ENCODE measurements around the gene PLXNA2.

DNA sequence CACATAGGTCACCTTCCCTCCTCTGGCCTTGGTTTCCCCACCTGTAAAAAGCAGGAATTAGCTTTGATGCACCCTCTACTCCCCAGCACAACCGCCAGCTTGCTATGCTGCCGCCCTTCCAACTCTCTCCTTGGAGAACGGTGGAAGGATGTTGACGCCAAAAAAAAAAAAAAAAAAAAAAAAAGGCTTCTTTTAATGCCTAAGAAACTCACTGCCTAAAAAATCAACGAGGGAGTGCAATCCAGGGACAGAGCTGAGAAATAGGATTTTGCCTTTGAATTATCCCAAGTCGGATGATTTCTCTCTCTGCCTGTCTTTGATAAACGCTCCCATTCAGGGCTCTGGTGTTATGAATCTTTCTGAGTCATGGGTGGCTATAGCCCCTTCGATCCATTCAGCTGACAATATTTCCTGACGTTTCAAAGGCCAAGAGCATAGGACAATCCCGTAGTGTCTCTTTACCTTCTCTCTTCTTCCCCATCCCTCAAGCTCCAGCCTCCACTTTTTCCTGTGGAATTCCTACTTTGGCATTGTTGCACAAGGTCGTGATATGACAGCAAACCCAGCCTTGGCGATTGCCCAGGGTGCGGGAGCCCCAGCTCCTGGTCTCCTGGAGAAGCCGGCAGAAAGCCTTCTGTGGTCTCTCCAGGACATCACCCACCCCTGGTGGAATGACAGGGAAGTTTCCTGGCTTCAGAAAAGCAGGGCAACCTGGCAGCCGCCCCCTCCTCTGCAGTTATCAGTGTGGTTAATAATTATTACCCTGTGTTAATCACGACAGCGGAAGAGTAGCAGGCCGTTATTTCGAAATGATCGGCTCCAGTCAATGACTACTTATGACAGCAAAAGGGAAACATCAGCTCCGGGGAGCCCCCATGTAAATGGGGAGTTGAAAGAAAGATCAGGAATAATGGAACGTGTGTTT lies 8.0 kb upstream of the PLXNA2 start:
- TF ChIP-seq, protein P1, sequence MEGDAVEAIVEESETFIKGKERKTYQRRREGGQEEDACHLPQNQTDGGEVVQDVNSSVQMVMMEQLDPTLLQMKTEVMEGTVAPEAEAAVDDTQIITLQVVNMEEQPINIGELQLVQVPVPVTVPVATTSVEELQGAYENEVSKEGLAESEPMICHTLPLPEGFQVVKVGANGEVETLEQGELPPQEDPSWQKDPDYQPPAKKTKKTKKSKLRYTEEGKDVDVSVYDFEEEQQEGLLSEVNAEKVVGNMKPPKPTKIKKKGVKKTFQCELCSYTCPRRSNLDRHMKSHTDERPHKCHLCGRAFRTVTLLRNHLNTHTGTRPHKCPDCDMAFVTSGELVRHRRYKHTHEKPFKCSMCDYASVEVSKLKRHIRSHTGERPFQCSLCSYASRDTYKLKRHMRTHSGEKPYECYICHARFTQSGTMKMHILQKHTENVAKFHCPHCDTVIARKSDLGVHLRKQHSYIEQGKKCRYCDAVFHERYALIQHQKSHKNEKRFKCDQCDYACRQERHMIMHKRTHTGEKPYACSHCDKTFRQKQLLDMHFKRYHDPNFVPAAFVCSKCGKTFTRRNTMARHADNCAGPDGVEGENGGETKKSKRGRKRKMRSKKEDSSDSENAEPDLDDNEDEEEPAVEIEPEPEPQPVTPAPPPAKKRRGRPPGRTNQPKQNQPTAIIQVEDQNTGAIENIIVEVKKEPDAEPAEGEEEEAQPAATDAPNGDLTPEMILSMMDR (IDR thresholded peaks at IDR 0.05), result peak; percentile 29 to 53 (median 33)
- no peak for TF ChIP-seq POLR2A (IDR thresholded peaks at IDR 0.05)
